Right lobe of liver (tissue), 6 donors: ENCODE measurements around the gene ITPKB. TPM values are rescaled to one million over a fixed set of nuclear protein-coding genes. Genes with fewer than 3 reads are reported as not detected.

Experiments
- ATAC-seq, 4 donors: fragments of 200-7000 bp; cut with Tn5 transposase; one replicate each; pipeline ENCODE4 v1.9.1; 2020; ENCODE audit warnings: mild to moderate bottlenecking in 4 of 4, moderate library complexity in 4 of 4
- DNase-seq, 3 donors: peaks; one replicate each; pipeline ENCODE4 v3.0.0-alpha.2; 2020
- H3K27ac ChIP-seq, 3 donors: fragments of 200-600 bp; one replicate each; pipeline ENCODE4 v1.8.0; 2022
- H3K27me3 ChIP-seq, 2 donors: fragments of 200-600 bp; one replicate each; pipeline ENCODE4 v1.8.0; 2022
- H3K36me3 ChIP-seq, 4 donors: fragments of 200-600 bp; sonication (generic) in 1 of 4; one replicate each; pipeline versions ENCODE4 v1.5.1 to v1.8.0; 2017 to 2022; ENCODE audit warnings: control low read depth in 1 of 4
- H3K4me1 ChIP-seq, 4 donors: fragments of 200-600 bp; sonication (generic) in 1 of 4; one replicate each; pipeline versions ENCODE4 v1.5.1 to v1.8.0; 2017 to 2022; ENCODE audit warnings: control low read depth in 1 of 4
- H3K4me3 ChIP-seq, 3 donors: fragments of 200-600 bp; one replicate each; pipeline ENCODE4 v1.8.0; 2022
- H3K9me3 ChIP-seq, 4 donors: fragments of 200-600 bp; sonication (generic) in 1 of 4; one replicate each; pipeline versions ENCODE4 v1.5.1 to v1.8.0; 2017 to 2022; ENCODE audit warnings: control low read depth in 1 of 4
- CTCF ChIP-seq, 4 donors: fragments of 200-600 bp in 3 of 4; fragments of 450-650 bp in 1 of 4; IDR thresholded peaks; one replicate each; pipeline versions ENCODE4 v1.5.1 to v1.8.0; 2016 to 2022; ENCODE audit warnings: antibody characterized with exemption in 4 of 4, mild to moderate bottlenecking in 2 of 4
- POLR2A ChIP-seq: fragments of 450-650 bp; IDR thresholded peaks from one replicate; pipeline ENCODE4 v1.6.1; 2017; ENCODE audit warnings: antibody characterized with exemption, mild to moderate bottlenecking
- WGBS: methylation state at CpG from one replicate; pipeline ENCODE4 v1.1.6; 2018; ENCODE audit warnings: low coverage, low lambda C conversion rate; ENCODE audit not compliant: insufficient coverage; ENCODE audit errors: missing lambda C conversion rate; 5-methylcytosine and 5-hydroxymethylcytosine counted together
- intact Hi-C, 2 donors: fragments of 100-400 bp; cut with DNase I; formaldehyde crosslinking; loops; one replicate each; pipeline versions ENCODE4 v1.11.2 to v1.14.1; 2022
- total RNA-seq, 6 experiments: library from RNA; depleted of rRNA in 2 of 6; stranded (reverse); fragments of >200 nt in 2 of 6; fragmentation: NEBNext Ultra II Directional in 3 of 6; extraction: Animal tissue kit (Norgen Biotek cat#: 25700) in 3 of 6; gene quantifications; one replicate each; pipeline versions ENCODE4 v1.1.0 to v1.2.4, GENCODE V29; 2016 to 2023
- donor health status: DM: no; HTN: yes; CAD: no.
- donor health status: DM: no; HTN: no; CAD: no.
- donor health status: DM: no; HTN: no; CAD: no.
- donor health status: DM: no; HTN: yes; CAD: no.
- donor health status: DM: no; HTN: yes; CAD: no.

Gene ITPKB
- total RNA-seq, 6 experiments from 2014 or later = 2.1 to 4.1 (median 3.4) TPM

- H3K4me1 ChIP-seq = no peaks in the 10 kb centered on the region
- intact Hi-C loops = loop anchor here in 1 of 2 donors (5.0 kb wide), 1 partner anchor 190 kb away; no protein-coding TSS in a partner anchor
- ATAC-seq (peak; percentile 31 to 53 (median 40)), DNase-seq (peak in 1 of 3 donors; percentile 52)
- TF ChIP-seq CTCF (IDR thresholded peaks at IDR 0.05) (peak in 3 of 4 donors; percentile 34 to 47 (median 45)), POLR2A (no peak)
- H3K27ac ChIP-seq = no peak overlapping the region
- no peaks in the 10 kb centered on the region for H3K36me3 ChIP-seq
- no peak overlapping the region for H3K4me3 ChIP-seq
- WGBS = 40% methylated on average over 15 of the region's 29 CpGs
- H3K9me3 ChIP-seq = no peaks in the 10 kb centered on the region
- no peaks in the 10 kb centered on the region for H3K27me3 ChIP-seq
Observed at GRCh38 chr1:226637147-226637935, 101.7 kb downstream of the ITPKB start.

DNA sequence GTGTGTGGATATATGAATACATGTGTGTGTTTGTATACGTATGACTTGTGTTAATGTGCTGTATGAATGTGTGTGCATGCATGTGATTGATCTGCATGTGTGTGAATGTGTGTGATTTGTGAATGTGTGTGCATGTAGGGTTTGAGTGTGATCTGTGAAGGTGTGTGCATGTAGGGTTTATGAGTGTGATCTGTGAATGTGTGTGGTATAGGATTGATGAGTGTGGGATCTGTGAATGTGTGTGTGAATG lies 102.3 kb downstream of the ITPKB start:
- ATAC-seq (no peak), DNase-seq (no peak)
- Histone ChIP-seq H3K27me3 (no peaks in the 10 kb centered on the region), H3K27ac (no peak overlapping the region), H3K4me1 (no peaks in the 10 kb centered on the region), H3K4me3 (no peak overlapping the region), H3K9me3 (no peaks in the 10 kb centered on the region), H3K36me3 (no peaks in the 10 kb centered on the region)
- TF ChIP-seq POLR2A (no peak), CTCF (IDR thresholded peaks at IDR 0.05) (no peak)
- intact Hi-C loops = loop anchor here in 1 of 2 donors (5.0 kb wide), 1 partner anchor 191 kb away; no protein-coding TSS in a partner anchor
- WGBS = no CpG with 5 or more reads among the region's 1 CpG

DNA sequence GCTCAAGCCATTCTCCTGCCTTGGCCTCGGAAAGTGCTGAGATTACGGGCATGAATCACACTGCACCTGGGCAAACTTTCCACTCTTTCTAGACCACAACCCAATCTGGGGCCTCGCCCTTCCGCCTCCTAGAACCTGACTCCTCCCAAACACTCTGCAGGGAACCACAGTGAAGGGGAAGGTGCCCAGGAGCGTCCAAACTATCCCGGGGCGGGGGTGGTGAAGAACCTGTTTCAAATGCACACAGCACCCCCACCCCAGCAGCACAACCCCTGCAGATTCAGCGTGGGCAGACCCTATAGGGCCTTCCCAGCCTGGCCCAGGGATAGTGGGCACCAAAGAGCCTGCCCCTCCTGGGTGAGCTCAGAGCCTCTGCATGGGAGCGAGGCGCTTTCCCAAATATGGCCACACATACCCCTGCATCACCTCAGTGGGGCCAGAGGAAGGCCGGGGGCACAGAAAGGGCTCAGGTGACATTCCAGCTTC lies 103.6 kb downstream of the ITPKB start:
- intact Hi-C loops = loop anchor here in 1 of 2 donors (5.0 kb wide), 1 partner anchor 192 kb away; no protein-coding TSS in a partner anchor
- TF ChIP-seq CTCF (IDR thresholded peaks at IDR 0.05) (no peak), POLR2A (no peak)
- Histone ChIP-seq H3K36me3 (no peaks in the 10 kb centered on the region), H3K4me3 (no peak overlapping the region), H3K4me1 (no peaks in the 10 kb centered on the region), H3K27ac (no peak overlapping the region), H3K27me3 (no peaks in the 10 kb centered on the region), H3K9me3 (no peaks in the 10 kb centered on the region)
- whole genome bisulfite sequencing = 70% methylated on average over 7 of the region's 11 CpGs
- DNase-seq (peak in 1 of 3 donors; percentile 32), ATAC-seq (no peak)

- WGBS = 49% methylated on average over 3 of the region's 22 CpGs
- ATAC-seq (no peak), DNase-seq (peak in 1 of 3 donors; percentile 44)
- no peaks in the 10 kb centered on the region for H3K36me3 ChIP-seq
- no peak overlapping the region for H3K27ac ChIP-seq
- H3K9me3 ChIP-seq = no peaks in the 10 kb centered on the region
- intact Hi-C loops = loop anchor here in 1 of 2 donors (5.0 kb wide), 1 partner anchor 193 kb away; no protein-coding TSS in a partner anchor
- H3K27me3 ChIP-seq = no peaks in the 10 kb centered on the region
- TF ChIP-seq CTCF (IDR thresholded peaks at IDR 0.05) (no peak), POLR2A (no peak)
- H3K4me1 ChIP-seq = no peaks in the 10 kb centered on the region
- no peak overlapping the region for H3K4me3 ChIP-seq
Observed at GRCh38 chr1:226634611-226635246, 104.4 kb downstream of the ITPKB start.
